ENCODE measurements around the gene ST6GALNAC4.

The ST6GALNAC4 gene

DNA sequence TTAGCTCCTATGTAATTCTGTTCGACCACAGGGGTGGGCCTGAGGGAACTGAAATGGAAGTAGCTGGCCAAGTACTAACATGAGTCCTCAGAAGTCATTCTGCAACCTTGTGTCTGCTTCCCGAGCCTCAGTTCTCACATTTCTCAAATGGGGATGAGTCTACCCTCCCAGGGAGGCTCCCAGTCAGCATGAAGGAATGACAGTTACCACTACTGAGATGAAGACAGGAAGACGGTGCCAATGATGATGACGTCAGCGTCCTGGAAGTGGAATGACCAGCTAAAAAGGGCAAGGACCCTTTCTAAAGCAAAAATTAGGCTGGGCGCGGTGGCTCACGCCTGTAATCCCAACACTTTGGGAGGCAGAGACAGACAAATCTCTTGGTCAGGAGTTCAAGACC lies 6.9 kb upstream of the ST6GALNAC4 start:
- FAIRE-seq, result no peak
- no peak for DNase-seq (ENCODE audit: insufficient read length, low spot score)
- TF ChIP-seq, protein P1, sequence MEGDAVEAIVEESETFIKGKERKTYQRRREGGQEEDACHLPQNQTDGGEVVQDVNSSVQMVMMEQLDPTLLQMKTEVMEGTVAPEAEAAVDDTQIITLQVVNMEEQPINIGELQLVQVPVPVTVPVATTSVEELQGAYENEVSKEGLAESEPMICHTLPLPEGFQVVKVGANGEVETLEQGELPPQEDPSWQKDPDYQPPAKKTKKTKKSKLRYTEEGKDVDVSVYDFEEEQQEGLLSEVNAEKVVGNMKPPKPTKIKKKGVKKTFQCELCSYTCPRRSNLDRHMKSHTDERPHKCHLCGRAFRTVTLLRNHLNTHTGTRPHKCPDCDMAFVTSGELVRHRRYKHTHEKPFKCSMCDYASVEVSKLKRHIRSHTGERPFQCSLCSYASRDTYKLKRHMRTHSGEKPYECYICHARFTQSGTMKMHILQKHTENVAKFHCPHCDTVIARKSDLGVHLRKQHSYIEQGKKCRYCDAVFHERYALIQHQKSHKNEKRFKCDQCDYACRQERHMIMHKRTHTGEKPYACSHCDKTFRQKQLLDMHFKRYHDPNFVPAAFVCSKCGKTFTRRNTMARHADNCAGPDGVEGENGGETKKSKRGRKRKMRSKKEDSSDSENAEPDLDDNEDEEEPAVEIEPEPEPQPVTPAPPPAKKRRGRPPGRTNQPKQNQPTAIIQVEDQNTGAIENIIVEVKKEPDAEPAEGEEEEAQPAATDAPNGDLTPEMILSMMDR (IDR thresholded peaks at IDR 0.05; ENCODE audit: insufficient read depth, missing control alignments), result no peak

DNA sequence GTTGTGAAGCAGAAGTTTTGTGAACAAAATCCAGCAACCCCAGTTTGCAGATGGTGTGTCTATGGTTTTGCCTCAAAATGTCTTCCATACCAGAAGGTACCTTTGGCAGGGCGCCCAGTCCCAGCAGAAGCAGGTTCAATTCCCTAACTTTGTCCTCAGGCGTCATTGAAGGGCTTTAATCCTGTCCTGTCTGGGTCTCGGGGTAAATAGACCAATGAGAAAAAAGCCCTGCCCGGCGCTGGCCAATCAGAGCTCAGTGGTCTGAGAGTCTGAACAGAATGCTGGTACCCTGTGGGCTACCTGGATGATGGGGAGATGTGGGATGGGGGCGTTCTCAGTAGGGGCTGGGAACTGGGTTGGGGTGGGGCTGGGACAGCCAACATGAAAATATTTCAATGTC lies 6.2 kb upstream of the ST6GALNAC4 start:
- DNase-seq (ENCODE audit: insufficient read length, low spot score) (no peak), FAIRE-seq (no peak)
- TF ChIP-seq, protein P1 (IDR thresholded peaks at IDR 0.05; ENCODE audit: insufficient read depth, missing control alignments), result no peak

DNA sequence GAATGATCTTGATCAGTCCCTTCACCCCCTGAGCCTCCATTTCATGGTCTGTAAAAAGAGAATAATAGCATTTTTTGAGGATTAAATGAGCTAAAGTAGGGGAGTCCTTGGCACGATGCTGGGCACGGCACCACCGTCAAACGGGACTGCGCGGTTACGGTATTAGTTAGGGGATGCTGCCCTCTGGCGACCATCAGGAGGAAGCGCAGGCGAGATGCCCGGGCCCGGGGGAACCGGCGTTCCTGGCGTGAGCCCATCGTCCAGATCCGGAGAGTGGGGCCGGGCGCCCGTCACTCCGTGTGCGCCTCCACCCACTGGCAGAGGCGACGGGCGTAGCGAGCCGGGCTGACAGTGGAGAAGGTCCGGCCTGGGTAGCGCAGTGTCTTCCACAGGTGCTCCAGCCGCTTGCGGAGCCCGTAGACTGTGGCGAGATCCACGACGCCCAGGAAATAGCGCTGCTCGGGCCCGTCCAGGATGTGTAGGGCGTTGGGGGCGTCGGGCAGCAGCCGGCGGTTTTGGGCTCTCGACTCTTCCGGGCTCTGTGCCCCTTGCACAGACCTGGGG lies 4.8 kb upstream of the ST6GALNAC4 start:
- DNase-seq (ENCODE audit: insufficient read length, low spot score) (peak; percentile 91), FAIRE-seq (no peak)
- TF ChIP-seq, protein P1 (IDR thresholded peaks at IDR 0.05; ENCODE audit: insufficient read depth, missing control alignments), result peak; percentile 86

DNA sequence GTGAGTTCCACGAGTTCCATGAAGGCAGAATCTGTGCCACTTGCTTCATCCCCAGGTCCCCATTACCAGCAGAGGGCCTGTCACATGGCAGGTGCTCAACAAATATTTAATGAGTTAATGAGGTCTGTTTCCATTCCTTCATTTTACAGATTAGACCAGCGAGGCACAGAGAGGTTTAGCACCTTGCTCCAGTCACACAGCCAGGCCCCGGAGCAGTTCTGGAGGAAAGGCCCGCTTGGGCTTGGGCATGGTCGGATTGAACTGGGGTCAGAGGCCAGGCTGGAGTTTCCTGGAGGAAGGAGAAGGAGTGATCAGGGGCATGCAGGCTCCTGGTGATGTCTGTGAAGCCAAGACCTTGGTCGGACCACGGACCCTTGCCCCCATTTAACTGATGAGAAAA lies 4.0 kb upstream of the ST6GALNAC4 start:
- FAIRE-seq (no peak), DNase-seq (ENCODE audit: insufficient read length, low spot score) (no peak)

DNA sequence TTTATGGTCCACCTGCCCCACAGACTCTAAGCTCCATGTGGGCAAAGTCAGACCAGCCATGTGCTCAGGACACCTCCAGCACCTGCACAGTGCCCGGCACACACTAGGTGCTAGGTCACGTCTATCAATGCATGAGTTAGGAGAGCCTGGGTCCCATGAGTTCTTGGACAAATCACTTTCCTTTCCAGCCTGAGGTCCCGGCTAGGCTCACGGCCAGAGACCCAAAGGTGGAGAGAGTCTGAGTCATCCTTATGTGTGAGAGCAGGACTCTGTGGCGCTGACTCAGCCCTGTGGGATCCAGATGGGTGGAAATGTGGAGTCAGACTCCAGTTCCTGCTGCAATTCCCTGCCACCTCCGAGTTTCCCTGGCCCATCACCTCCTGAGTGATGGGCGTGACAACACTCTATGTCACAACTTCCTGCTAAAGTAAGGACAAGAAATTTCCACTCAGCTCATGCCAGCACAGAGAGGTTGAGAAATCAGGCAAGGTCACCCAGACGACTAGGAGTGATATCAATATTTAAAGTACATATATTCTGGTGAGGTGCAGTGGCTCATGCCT lies 2.5 kb upstream of the ST6GALNAC4 start:
- FAIRE-seq (no peak), DNase-seq (ENCODE audit: insufficient read length, low spot score) (no peak)
- TF ChIP-seq, protein P1 (IDR thresholded peaks at IDR 0.05; ENCODE audit: insufficient read depth, missing control alignments), result no peak

More for the DNA sequence above, 4.0 kb upstream of the ST6GALNAC4 start:
- TF ChIP-seq, protein P1 (IDR thresholded peaks at IDR 0.05; ENCODE audit: insufficient read depth, missing control alignments), result no peak

DNA sequence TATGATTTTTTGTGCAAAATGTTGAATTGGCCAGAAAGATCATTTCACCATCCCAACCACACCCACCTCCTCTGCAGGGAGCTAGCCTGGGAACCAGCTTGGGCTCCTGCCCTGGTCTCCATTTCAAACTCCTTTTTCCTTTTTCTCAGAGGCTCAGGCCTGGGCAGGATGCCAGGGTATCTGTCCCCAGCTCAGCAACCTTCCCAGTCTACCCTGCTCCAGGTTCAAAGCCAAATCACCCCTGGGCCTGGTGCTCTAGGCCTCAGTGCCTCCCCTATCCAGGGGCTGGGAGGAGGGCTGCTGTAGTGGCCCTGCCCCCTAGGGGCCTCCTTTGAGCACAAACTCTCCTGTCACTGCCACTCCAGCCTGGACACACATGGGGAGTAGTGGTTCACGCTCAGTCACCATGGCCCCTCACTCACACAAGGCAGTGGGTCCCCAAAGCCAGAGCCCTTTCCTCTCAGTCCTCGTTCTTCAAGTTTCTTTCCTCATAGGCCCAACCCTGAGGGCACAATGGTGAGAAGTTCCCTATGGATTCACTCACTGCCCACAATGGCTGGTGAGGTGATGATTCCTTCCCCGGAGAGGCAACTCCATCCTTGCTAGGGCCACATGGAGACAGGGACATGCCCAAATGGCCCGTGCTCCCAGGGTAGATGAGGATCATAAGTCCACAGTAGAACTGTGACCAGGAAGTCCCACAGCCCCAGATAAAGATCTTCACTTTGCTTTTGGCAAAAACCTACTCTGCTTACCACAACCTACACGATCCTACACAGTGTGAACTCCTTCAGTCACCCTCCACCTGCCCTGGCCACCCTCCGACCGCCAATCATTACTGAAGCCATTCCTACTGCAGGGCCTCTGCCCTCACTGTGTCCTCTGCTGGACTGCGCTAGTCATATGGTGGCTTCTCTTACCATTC lies 1.6 kb upstream of the ST6GALNAC4 start:
- no peak for FAIRE-seq
- no peak for DNase-seq (ENCODE audit: insufficient read length, low spot score)
- TF ChIP-seq, protein P1 (IDR thresholded peaks at IDR 0.05; ENCODE audit: insufficient read depth, missing control alignments), result no peak

Data from D721Med (cell line).